Stomach (tissue), 9 donors: ENCODE data around the gene IPO4. TPM values are rescaled to one million over a fixed set of nuclear protein-coding genes. Genes with fewer than 3 reads are reported as not detected.

Source experiments
- DNase-seq, 2 donors: peaks; one replicate each; pipeline versions ENCODE4 v3.0.0 to v3.0.0-alpha.2; 2013 to 2019
- H3K27ac ChIP-seq, 5 donors: fragments of 200-600 bp in 4 of 5; sonication (generic) in 4 of 5; one replicate each; pipeline ENCODE4 v1.5.1; 2013 to 2019; ENCODE audit warnings: mild to moderate bottlenecking in 1 of 5, moderate library complexity in 1 of 5
- H3K27me3 ChIP-seq, 3 donors: fragments of 200-600 bp; sonication (generic); one replicate each; pipeline ENCODE4 v1.5.1; 2017 to 2019; ENCODE audit warnings: mixed run types in 1 of 3
- H3K36me3 ChIP-seq, 4 donors: fragments of 200-600 bp; sonication (generic); 1 replicate in 3 of 4; 2 replicates in 1 of 4; pipeline ENCODE4 v1.5.1; 2016 to 2019
- H3K4me1 ChIP-seq, 4 donors: fragments of 200-600 bp; sonication (generic); one replicate each; pipeline ENCODE4 v1.5.1; 2016 to 2019
- H3K4me3 ChIP-seq, 4 donors: fragments of 200-600 bp; sonication (generic) in 3 of 4; one replicate each; pipeline ENCODE4 v1.5.1; 2016 to 2019; ENCODE audit warnings: mild to moderate bottlenecking in 1 of 4
- H3K9me3 ChIP-seq, 4 donors: fragments of 200-600 bp; sonication (generic); one replicate each; pipeline ENCODE4 v1.5.1; 2016 to 2019
- CTCF ChIP-seq, 7 experiments: fragments of 450-650 bp in 4 of 7; fragments of 200-600 bp in 3 of 7; sonication (generic) in 3 of 7; IDR thresholded peaks; one replicate each; pipeline ENCODE4 v1.5.1; 2016 to 2019; ENCODE audit warnings: antibody characterized with exemption in 7 of 7, control low read depth in 2 of 7, mild to moderate bottlenecking in 1 of 7
- EP300 ChIP-seq: sonication (generic); formaldehyde crosslinking; IDR thresholded peaks from one replicate; pipeline ENCODE4 v1.6.1; 2017; ENCODE audit warnings: antibody characterized with exemption
- POLR2A ChIP-seq, 4 donors: fragments of 450-650 bp; IDR thresholded peaks; one replicate each; pipeline ENCODE4 v1.6.1; 2016; ENCODE audit warnings: antibody characterized with exemption in 4 of 4, control low read depth in 2 of 4, mild to moderate bottlenecking in 1 of 4, moderate library complexity in 1 of 4
- POLR2AphosphoS5 ChIP-seq, 3 donors: sonication (generic); formaldehyde crosslinking; IDR thresholded peaks; one replicate each; pipeline ENCODE4 v1.6.1; 2016; ENCODE audit warnings: antibody characterized with exemption in 3 of 3
- WGBS, 5 donors: extraction: QIAGEN DNeasy Blood & Tissue Kit in 3 of 5; methylation state at CpG; one replicate each; pipeline versions ENCODE4 v1.1.5 to v1.1.7; 2013 to 2018; 5-methylcytosine and 5-hydroxymethylcytosine counted together
- intact Hi-C: fragments of 100-400 bp; cut with DNase I; formaldehyde crosslinking; loops from one replicate; pipeline ENCODE4 v1.15.1; 2023; ENCODE audit warnings: low total_unique reads
- polyA plus RNA-seq, 3 donors: library from polyadenylated mRNA; stranded (reverse); fragments of 200-250 nt; gene quantifications; one replicate each; pipeline ENCODE4 v1.2.3, GENCODE V29; 2013
- total RNA-seq, 5 donors: library from RNA; depleted of rRNA; stranded (reverse); fragments of >200 nt; gene quantifications; one replicate each; pipeline versions ENCODE4 v1.1.0 to v1.2.3, GENCODE V29; 2014 to 2016
- donor health status: healthy with polysubstance abuse.
- donor health status: Bipolar disorder and iron deficiency.
- donor health status: healthy.

IPO4 gene
- total and polyA plus RNA-seq, 8 donors: 9.3 to 227 (median 14.9) TPM

GRCh38 chr14:24198814-24199524, 10.4 kb upstream of the IPO4 start:
- Histone ChIP-seq H3K27me3 (no peaks in the 10 kb centered on the region), H3K9me3 (no peaks in the 10 kb centered on the region), H3K4me1 (peaks cover 22 to 45% (median 36%) of the 10 kb centered on the region in 4 donors), H3K27ac (peak overlapping the region in 1 of 5 donors; percentile 7), H3K4me3 (no peak overlapping the region), H3K36me3 (peaks cover 5 to 42% (median 29%) of the 10 kb centered on the region in 4 donors)
- DNase-seq: no peak
- TF ChIP-seq CTCF (IDR thresholded peaks at IDR 0.05): no peak
- no peak for TF ChIP-seq EP300
- no peak for TF ChIP-seq POLR2AphosphoS5 (IDR thresholded peaks at IDR 0.05)
- TF ChIP-seq POLR2A (IDR thresholded peaks at IDR 0.05): no peak
- intact Hi-C loops: no loop called here
- 79 to 90% (median 84%) methylated on average over 7 of the region's 7 CpGs for whole genome bisulfite sequencing, 5 donors

GRCh38 chr14:24197056-24197450, 8.4 kb upstream of the IPO4 start:
- no peak for DNase-seq
- TF ChIP-seq POLR2A (IDR thresholded peaks at IDR 0.05) (no peak), CTCF (IDR thresholded peaks at IDR 0.05) (no peak), POLR2AphosphoS5 (IDR thresholded peaks at IDR 0.05) (no peak), EP300 (no peak)
- Histone ChIP-seq H3K27me3 (no peaks in the 10 kb centered on the region), H3K36me3 (peaks cover 5 to 41% (median 31%) of the 10 kb centered on the region in 4 donors), H3K4me1 (peaks cover 24 to 59% (median 48%) of the 10 kb centered on the region in 4 donors), H3K9me3 (no peaks in the 10 kb centered on the region), H3K27ac (peak overlapping the region in 2 of 5 donors; percentile 98 to 99), H3K4me3 (peak overlapping the region in 2 of 4 donors; percentile 16 to 87)
- 80 to 87% (median 86%) methylated on average over 2 of the region's 2 CpGs for WGBS, 5 donors
- intact Hi-C loops: no loop called here

GRCh38 chr14:24196071-24197055, 7.7 kb upstream of the IPO4 start:
- intact Hi-C loops: no loop called here
- no peak for TF ChIP-seq EP300
- no peak for TF ChIP-seq POLR2A (IDR thresholded peaks at IDR 0.05)
- Histone ChIP-seq H3K4me1 (peaks cover 24 to 65% (median 49%) of the 10 kb centered on the region in 4 donors), H3K4me3 (peak overlapping the region; percentile 84 to 99 (median 88)), H3K27me3 (no peaks in the 10 kb centered on the region), H3K36me3 (peaks cover 2 to 41% (median 33%) of the 10 kb centered on the region in 4 donors), H3K9me3 (no peaks in the 10 kb centered on the region), H3K27ac (peak overlapping the region; percentile 93 to 99 (median 98))
- peak in 1 of 2 donors; percentile 59 for DNase-seq
- 30 to 33% (median 31%) methylated on average over 33 of the region's 33 CpGs for WGBS, 5 donors

- 0 to 1% (median 1%) methylated on average over 43 to 89 of the region's 89 CpGs for WGBS, 5 donors
- H3K9me3 ChIP-seq: no peaks in the 10 kb centered on the region
- peak within 1 kb of the TSS; percentile 84 to 99 (median 88) for H3K4me3 ChIP-seq
- H3K36me3 ChIP-seq: peaks cover 0 to 41% (median 36%) of the 10 kb centered on the region in 4 donors
- H3K27ac ChIP-seq: peak within 1 kb of the TSS; percentile 93 to 99 (median 98)
- peak; percentile 89 to 97 for DNase-seq
- intact Hi-C loops: no loop called here
- no peaks in the 10 kb centered on the region for H3K27me3 ChIP-seq
- TF ChIP-seq CTCF (IDR thresholded peaks at IDR 0.05) (no peak), POLR2AphosphoS5 (IDR thresholded peaks at IDR 0.05) (peak; percentile 82 to 96 (median 95)), EP300 (no peak), POLR2A (IDR thresholded peaks at IDR 0.05) (peak in 2 of 4 donors; percentile 25 to 66)
- H3K4me1 ChIP-seq: peaks cover 24 to 68% (median 49%) of the 10 kb centered on the region in 4 donors
These were observed 6.8 kb upstream of the IPO4 start, which contains the start of gene TM9SF1 for GRCh38 chr14:24195186-24196070. Gene TM9SF1 (minus strand): TSS chr14:24195441. CDS start chr14:24195019, 422 bp downstream.
